Peyer's patch (tissue), 4 donors: ENCODE measurements around the gene ALKBH5. TPM values are rescaled to one million over a fixed set of nuclear protein-coding genes. Genes with fewer than 3 reads are reported as not detected.
A peak's percentile ranks its signal among the peaks of the same experiment; 100 is the strongest.

ENCODE experiments used
- DNase-seq, 3 donors: peaks; one replicate each; pipeline ENCODE4 v3.0.0-alpha.2; 2017 to 2019
- H3K27ac ChIP-seq, 4 donors: fragments of 200-600 bp; sonication (generic); one replicate each; pipeline ENCODE4 v1.5.1; 2016 to 2019
- H3K27me3 ChIP-seq, 2 donors: fragments of 200-600 bp; sonication (generic); one replicate each; pipeline ENCODE4 v1.5.1; 2019
- H3K36me3 ChIP-seq, 3 donors: fragments of 200-600 bp; sonication (generic); one replicate each; pipeline ENCODE4 v1.5.1; 2016 to 2019
- H3K4me1 ChIP-seq, 4 donors: fragments of 200-600 bp; sonication (generic); one replicate each; pipeline ENCODE4 v1.5.1; 2016 to 2019
- H3K4me3 ChIP-seq, 4 donors: fragments of 200-600 bp; sonication (generic); 1 replicate in 3 of 4; 2 replicates in 1 of 4; pipeline ENCODE4 v1.5.1; 2016 to 2019; ENCODE audit warnings: mild to moderate bottlenecking in 1 of 4
- H3K9me3 ChIP-seq, 4 donors: fragments of 200-600 bp; sonication (generic); one replicate each; pipeline ENCODE4 v1.5.1; 2016 to 2019; ENCODE audit warnings: mild to moderate bottlenecking in 1 of 4
- POLR2A ChIP-seq, 2 donors: fragments of 450-650 bp; IDR thresholded peaks; one replicate each; pipeline ENCODE4 v1.5.1; 2017; ENCODE audit warnings: antibody characterized with exemption in 2 of 2, mild to moderate bottlenecking in 2 of 2, moderate library complexity in 2 of 2
- total RNA-seq, 4 donors: library from RNA; depleted of rRNA; stranded (reverse); fragments of >200 nt; gene quantifications; one replicate each; pipeline ENCODE4 v1.1.0, GENCODE V29; 2016
- TF ChIP-seq, protein P1 (sequence below), 6 experiments: fragments of 450-650 bp in 4 of 6; fragments of 200-600 bp in 2 of 6; sonication (generic) in 1 of 6; IDR thresholded peaks; one replicate each; pipeline ENCODE4 v1.5.1; 2017 to 2019; ENCODE audit warnings: antibody characterized with exemption in 6 of 6, mild to moderate bottlenecking in 3 of 6, moderate library complexity in 1 of 6

The ALKBH5 gene
- total RNA-seq, 4 donors from 2014 or later = 65.6 to 78.5 (median 72.9) TPM

DNA sequence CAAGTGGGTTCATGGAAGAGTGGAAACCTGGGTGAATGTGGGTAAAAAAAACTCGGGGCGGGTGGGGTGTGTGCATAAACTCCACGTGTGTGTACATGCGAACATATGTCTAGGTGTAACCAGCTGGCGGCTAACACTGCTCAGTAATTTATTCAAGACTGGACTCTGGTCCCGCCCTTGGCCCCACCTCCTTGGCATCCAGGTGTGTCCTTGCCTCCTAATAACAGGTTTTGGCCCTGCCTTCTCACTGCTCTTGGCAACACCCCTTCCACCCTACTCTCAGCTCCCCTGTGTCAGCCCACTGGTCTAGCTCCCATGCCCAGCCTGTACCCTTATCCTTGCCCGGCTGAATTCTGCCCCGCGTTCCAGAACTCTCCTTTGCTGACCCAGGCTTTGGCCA lies 66.6 kb downstream of the ALKBH5 start:
- peak overlapping the region in 1 of 4 donors; percentile 4 for H3K27ac ChIP-seq
- peak in 2 of 3 donors; percentile 82 to 89 for DNase-seq
- no peak overlapping the region for H3K4me3 ChIP-seq
- TF ChIP-seq, protein P1, sequence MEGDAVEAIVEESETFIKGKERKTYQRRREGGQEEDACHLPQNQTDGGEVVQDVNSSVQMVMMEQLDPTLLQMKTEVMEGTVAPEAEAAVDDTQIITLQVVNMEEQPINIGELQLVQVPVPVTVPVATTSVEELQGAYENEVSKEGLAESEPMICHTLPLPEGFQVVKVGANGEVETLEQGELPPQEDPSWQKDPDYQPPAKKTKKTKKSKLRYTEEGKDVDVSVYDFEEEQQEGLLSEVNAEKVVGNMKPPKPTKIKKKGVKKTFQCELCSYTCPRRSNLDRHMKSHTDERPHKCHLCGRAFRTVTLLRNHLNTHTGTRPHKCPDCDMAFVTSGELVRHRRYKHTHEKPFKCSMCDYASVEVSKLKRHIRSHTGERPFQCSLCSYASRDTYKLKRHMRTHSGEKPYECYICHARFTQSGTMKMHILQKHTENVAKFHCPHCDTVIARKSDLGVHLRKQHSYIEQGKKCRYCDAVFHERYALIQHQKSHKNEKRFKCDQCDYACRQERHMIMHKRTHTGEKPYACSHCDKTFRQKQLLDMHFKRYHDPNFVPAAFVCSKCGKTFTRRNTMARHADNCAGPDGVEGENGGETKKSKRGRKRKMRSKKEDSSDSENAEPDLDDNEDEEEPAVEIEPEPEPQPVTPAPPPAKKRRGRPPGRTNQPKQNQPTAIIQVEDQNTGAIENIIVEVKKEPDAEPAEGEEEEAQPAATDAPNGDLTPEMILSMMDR (IDR thresholded peaks at IDR 0.05) = no peak
- TF ChIP-seq POLR2A (IDR thresholded peaks at IDR 0.05) = no peak
- no peaks in the 10 kb centered on the region for H3K9me3 ChIP-seq
- H3K36me3 ChIP-seq = peaks cover 0 to 89% (median 0%) of the 10 kb centered on the region in 3 donors
- H3K4me1 ChIP-seq = peaks cover 0 to 26% (median 0%) of the 10 kb centered on the region in 4 donors
- H3K27me3 ChIP-seq = no peaks in the 10 kb centered on the region

- TF ChIP-seq, protein P1 (IDR thresholded peaks at IDR 0.05) = no peak
These were observed 67.1 kb downstream of the ALKBH5 start for GRCh38 chr17:18250708-18251107.

DNA sequence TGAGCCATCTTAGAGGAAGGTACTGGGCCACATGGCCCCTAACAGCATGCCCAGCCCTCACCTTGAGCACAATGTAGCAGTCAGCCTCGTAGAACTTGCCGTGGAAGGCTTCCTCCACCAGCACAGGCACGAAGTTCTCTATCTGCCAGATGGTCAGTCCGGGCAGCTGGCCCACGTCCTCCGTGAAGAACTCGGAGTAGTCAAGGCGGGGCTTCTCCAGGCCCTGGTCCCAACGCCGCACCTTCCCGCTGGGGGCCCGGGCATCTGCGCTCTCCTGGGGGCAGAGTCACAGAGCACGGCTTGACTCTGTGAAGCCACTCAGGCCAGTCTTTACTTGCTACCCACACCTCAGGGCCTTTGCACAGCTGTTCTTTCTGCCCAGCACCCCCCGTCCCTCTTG lies 67.6 kb downstream of the ALKBH5 start:
- peaks cover 0 to 89% (median 0%) of the 10 kb centered on the region in 3 donors for H3K36me3 ChIP-seq
- DNase-seq = no peak
- no peak for TF ChIP-seq POLR2A (IDR thresholded peaks at IDR 0.05)
- TF ChIP-seq, protein P1 (IDR thresholded peaks at IDR 0.05) = no peak
- H3K4me1 ChIP-seq = peaks cover 0 to 26% (median 0%) of the 10 kb centered on the region in 4 donors
- no peak overlapping the region for H3K27ac ChIP-seq
- H3K9me3 ChIP-seq = no peaks in the 10 kb centered on the region
- H3K4me3 ChIP-seq = no peak overlapping the region
- H3K27me3 ChIP-seq = no peaks in the 10 kb centered on the region

More at GRCh38 chr17:18250708-18251107, 67.1 kb downstream of the ALKBH5 start:
- no peak for DNase-seq
- peaks cover 0 to 89% (median 0%) of the 10 kb centered on the region in 3 donors for H3K36me3 ChIP-seq
- no peaks in the 10 kb centered on the region for H3K27me3 ChIP-seq
- no peaks in the 10 kb centered on the region for H3K9me3 ChIP-seq
- peaks cover 0 to 26% (median 0%) of the 10 kb centered on the region in 4 donors for H3K4me1 ChIP-seq
- H3K4me3 ChIP-seq = no peak overlapping the region
- peak overlapping the region in 1 of 4 donors; percentile 4 for H3K27ac ChIP-seq

- Histone ChIP-seq H3K9me3 (no peaks in the 10 kb centered on the region), H3K27ac (no peak overlapping the region), H3K4me1 (peaks cover 5 to 25% (median 7%) of the 10 kb centered on the region in 4 donors), H3K36me3 (peaks cover 0 to 85% (median 0%) of the 10 kb centered on the region in 3 donors), H3K27me3 (no peaks in the 10 kb centered on the region), H3K4me3 (no peak overlapping the region)
- no peak for TF ChIP-seq POLR2A (IDR thresholded peaks at IDR 0.05)
- TF ChIP-seq, protein P1 (IDR thresholded peaks at IDR 0.05) = no peak
- DNase-seq = no peak
These were observed 68.5 kb downstream of the ALKBH5 start for GRCh38 chr17:18252160-18252559.

DNA sequence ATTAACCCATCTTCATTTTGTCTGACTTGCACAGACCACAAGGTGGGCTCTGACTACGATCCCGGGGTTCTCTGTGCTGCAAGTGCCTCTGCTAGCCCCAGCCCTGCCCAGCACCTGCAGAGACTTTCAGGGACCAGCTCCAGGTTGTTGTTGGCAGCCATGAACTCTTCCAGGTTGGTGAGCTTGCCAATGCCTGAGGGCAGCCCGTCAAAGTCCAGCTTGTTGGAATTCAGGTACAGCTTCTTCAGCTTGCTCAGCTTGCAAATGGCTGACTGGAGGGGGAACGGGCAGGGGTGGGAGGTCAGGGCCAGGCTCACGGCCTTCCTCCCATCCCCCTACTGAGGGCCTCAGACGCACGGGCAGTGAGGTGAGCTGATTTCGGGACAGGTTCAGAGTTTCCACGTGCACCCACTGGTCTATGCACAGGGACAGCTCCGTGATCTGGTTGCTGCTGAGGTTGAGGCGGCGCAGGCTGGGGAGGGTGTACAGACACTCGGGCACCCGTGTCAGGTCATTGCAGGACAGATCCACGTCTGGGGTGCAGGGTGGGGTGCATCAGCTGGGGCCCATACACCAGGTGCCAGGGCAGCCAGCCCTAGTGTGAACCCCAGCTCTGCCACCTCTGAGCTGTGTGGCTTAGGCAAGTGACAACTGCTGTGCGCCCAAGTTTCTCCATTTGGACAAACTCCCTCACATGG lies 69.7 kb downstream of the ALKBH5 start:
- H3K27me3 ChIP-seq = no peaks in the 10 kb centered on the region
- peaks cover 9 to 19% (median 10%) of the 10 kb centered on the region in 4 donors for H3K4me1 ChIP-seq
- no peak overlapping the region for H3K4me3 ChIP-seq
- no peaks in the 10 kb centered on the region for H3K9me3 ChIP-seq
- TF ChIP-seq POLR2A (IDR thresholded peaks at IDR 0.05) = no peak
- TF ChIP-seq, protein P1 (IDR thresholded peaks at IDR 0.05) = no peak
- H3K27ac ChIP-seq = no peak overlapping the region
- no peak for DNase-seq
- H3K36me3 ChIP-seq = peaks cover 0 to 76% (median 0%) of the 10 kb centered on the region in 3 donors
